GM11168 (cell line): ENCODE data around the gene CNTNAP4.

ENCODE experiments used
- in situ Hi-C: fragments of 300-500 bp; cut with MboI; formaldehyde crosslinking; loops from one replicate; pipeline ENCODE4 v1.12.0; 2022; ENCODE audit warnings: low sequenced_read_pairs; ENCODE audit not compliant: unreplicated experiment

Gene CNTNAP4

DNA sequence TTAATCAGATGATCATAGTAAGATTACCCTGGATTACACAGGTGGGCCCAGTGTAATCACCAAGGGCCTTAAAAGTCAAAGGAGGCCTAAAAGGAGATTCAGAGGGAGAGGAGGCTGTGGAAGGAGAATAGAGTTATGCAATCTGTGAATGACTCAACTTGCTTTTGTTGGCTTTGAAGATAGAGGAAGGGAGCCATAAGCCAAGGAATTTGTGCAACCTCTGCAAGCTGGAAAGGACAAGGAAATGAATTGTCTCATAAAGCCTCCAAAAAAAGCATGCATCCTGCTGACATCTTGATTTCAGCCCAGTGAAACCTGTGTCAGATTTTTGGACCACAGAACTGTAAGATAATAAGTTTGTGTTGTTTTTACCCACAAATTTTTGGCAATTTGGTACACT lies 109.6 kb downstream of the CNTNAP4 start:
- in situ Hi-C loops = no loop called here

DNA sequence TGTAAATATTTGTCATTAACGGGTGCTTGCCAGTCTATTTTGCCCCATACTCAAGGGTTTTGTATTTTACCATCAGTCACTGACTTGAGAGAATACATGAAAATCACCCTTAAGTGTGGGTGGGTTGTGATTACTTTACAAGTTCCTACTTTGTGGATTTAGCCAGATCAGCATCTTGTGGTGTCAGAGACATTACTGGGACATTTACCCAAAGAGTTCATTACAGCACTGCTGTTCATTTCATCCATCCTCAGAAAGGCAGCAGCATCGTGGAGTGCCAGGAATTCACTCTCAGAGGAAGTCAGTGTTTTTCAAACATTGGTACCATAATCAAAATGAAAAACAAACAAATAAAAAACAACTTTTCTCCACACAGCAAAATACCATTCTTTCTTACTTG lies 110.8 kb downstream of the CNTNAP4 start:
- in situ Hi-C loops = no loop called here

DNA sequence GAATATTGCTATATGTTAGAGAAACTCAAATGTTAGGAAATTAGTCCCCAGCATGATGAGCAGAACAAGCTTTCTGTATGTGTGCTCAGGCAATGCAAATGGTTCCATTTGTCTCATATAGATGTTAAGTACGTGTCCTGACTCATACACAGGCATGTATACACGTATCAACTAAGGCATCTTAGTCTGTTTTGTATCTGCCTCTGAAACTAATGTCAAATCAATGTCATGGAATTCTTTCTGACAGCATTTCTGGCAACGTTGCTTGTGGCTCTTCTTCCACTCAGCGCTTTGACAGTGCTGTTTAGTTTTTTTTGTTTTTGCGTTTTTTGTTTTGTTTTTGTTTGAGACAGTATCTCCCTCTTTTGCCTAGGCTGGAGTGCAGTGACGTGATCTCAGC lies 111.9 kb downstream of the CNTNAP4 start:
- in situ Hi-C loops = no loop called here

DNA sequence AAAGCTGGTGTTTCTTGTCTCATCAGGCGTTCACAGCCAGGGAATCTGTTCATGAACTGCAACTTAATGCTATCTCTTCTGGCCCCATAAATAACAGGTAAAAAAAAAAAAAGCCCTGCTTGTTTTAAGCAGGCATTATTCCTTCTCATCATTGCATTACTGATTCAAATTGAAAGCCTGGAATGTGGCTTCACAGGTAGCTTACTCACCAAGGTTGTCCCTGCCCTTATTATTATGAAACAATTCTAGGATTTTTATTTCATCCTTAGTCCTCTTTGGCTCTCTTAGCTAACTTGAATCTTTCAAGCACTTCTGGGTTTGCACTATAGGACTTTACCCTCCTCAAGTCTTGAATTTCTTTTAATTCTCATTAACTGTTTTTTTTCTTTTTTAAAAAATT lies 113.3 kb downstream of the CNTNAP4 start:
- in situ Hi-C loops = no loop called here

DNA sequence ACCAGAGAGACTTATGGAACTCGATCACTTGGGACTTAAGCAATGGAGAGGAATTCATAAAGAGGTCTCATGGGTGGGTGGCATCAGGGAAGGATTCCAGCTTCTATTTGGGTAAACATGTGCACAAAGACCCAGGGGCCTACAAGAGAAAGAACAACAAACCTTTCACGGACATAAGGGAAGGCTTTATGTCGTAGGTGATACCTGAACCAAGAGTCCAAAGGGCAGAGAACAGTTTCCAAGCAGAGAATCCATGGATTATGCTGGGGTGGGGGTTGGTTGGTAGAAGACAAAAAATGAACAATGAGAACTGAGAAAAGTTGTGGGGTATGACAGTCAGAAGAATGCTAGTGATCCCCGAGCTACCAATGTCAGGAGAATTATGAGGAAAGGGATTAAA lies 119.8 kb downstream of the CNTNAP4 start:
- in situ Hi-C loops = no loop called here

DNA sequence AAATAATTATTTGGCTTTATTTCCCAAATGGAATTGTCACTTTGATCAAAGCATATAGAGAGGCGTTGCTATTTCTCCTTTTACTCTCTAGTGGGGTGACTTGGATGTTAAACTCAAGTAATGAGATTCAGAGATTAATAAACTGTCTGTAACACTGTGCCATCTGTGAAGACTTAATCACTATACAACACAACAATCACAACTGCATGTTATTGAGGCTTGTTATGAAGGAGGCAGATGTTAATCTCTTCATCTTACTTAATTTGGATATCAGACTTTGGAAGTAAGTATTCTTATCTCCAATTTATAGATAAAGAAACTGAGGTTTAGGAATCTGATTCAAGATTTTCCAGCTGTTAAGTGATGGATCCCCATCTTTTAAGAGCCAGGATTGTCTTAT lies 132.5 kb downstream of the CNTNAP4 start:
- in situ Hi-C loops = no loop called here

DNA sequence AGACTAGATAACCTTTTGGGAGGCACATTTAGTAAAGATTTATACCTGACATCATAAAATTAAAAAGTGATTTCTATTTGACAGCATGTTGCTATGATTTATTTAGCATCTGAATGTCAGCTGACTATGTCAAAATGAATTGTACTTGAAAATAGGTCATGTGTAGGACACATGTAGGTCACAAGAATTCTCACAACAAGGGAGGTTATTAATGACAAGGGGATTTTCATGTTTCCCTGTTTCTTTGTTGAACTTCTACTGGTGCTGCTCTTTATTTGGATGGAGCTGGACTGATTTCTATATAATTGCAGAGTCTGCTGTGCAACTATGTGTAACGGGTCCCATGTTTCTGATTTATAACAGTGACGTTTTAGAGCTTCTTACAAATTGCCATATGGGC lies 144.4 kb downstream of the CNTNAP4 start:
- in situ Hi-C loops = no loop called here

DNA sequence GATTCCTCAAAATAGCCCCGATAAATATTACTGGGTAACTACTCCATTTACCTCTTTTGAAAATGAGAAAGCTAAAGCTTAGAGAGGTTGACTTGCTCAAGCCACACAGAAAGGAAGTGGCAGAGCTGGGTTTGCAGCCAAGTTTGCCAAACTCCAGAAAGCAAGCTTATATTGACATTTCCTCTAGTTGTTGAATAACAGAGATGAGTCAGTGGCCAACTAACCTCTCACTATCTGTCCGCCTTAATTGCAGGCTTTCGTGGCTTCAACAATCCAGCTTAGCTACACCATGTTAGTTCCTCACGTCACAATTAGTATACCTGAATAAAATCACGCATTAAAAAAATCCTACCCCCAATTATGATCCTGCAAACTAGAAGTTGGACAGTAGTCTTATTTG lies 151.7 kb downstream of the CNTNAP4 start:
- in situ Hi-C loops = no loop called here

DNA sequence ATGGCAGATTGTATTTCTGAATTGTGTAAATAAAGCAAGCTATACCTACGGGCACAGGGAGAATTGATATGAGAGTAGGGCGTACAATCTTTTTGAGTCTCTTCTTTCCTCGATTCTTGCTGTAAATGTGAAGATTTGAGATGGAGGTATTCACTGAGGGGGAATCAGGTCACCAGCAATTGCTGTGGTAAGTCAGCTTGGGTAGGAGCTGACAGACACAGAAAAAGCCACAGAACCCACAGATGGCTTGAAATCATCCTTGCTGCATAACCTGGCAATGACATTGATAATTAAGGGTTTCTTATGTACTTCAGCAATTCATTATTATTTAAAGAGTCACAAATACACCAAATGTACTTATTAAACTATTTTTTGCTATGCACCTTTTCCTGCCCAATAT lies 164.2 kb downstream of the CNTNAP4 start:
- in situ Hi-C loops = no loop called here

DNA sequence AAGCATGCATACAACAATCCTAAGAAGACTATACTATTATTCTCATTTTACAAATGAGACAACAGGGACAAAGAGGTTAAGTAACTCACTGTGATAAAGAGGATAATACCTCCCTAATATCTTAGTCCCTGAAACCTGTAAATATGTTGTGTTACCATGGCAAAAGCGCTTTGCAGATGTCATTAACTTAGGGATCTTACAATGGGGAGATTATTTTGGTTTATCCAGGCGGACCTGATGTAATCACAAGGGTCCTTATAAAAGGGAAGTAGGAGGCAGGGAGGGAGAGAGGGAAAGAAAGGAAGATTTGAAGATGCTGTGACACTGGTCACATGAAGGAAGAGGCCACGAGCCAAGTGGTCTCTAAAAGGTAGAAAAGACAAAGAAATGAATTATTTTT lies 164.7 kb downstream of the CNTNAP4 start:
- in situ Hi-C loops = no loop called here

DNA sequence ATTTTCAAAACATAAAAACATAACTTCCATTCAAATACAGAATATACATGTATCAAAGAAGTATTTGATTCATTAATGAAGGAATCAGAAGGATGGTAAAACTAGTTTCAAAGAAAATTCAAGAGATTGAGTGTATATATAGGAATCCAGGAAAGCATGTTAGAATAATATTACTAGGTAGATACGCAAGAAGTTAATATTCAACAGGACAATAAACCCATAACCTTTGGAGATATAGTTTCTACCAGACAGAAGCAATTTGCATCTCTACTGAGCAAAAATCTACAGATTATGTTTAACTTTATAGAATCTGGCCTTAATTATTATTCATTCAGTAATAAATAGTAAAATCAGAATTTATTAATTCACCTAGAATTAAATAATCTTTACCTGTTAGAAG lies 166.8 kb downstream of the CNTNAP4 start:
- in situ Hi-C loops = no loop called here

DNA sequence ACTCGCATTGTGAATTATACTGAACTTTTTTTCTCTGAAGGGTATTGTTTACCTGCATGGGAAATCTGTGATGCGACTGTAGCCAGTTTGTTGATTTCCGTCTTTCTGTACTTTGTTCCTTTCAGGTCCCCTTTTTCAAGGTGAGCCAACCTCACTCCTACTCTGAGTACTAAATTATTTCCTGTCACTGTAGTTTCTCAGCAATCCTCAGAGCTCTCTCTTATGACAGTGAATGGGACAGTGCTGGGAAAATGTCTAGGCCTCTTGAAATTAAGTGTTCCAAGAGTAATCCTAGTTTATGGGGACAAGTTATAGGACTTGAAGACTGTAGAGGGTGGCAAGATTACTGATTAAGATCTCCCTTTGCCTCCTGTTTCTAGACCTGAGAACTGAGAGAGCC lies 167.6 kb downstream of the CNTNAP4 start:
- in situ Hi-C loops = no loop called here

DNA sequence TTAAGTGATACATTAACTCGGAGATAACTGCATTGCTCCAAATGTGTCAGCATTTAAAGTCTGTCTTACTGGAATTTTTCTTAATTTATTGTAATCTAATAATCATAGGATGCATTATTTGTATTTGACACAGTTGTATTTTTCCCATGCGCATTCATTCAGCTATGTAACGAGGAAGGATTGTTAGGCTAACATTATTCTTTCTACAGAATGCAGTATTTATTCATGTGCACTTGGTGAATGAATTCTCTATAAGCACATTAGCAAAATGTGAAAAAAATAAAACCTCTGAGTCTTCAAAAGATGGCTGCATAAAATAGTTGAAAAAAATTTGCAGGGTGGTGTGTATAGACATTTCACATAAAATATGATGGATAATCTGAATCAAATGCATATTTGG lies 168.6 kb downstream of the CNTNAP4 start:
- in situ Hi-C loops = no loop called here

DNA sequence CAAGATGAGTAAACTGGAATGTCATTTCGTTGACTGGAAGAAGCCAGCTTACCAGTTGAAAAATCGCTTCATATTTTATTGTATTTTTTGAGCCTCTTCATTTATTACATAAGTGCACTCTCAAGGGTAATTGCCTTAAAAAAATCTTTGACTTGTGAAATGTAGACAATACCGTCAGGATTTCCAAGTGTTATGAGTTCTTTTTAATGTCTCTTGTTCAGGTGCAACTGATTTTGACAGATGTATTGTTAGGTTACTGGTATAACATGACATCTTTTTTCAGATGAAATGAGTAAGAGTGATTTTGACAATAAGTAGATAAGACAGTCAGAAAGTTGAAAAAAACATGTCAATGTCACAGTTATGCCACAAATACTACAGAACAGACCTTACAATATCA lies 169.1 kb downstream of the CNTNAP4 start:
- in situ Hi-C loops = no loop called here

DNA sequence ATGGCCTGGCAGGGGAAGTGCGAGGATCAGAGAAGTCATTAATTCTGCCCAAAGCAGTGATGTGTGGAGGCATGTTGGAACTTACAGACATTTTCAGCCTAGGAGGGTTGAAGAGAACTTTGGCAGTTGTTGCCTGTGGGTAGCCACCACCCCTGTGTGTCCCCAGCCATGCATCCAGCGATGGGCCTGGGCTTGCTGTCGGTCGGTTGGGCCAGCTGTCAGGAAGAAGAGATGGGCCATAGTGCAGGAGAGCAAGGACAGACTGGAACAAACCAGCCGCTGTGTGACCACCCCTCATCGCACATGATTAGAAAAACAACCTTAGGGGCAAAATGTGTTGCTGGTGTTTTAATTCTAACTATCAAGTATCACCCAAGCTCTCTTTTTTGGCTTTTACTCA lies 173.7 kb downstream of the CNTNAP4 start:
- in situ Hi-C loops = no loop called here

DNA sequence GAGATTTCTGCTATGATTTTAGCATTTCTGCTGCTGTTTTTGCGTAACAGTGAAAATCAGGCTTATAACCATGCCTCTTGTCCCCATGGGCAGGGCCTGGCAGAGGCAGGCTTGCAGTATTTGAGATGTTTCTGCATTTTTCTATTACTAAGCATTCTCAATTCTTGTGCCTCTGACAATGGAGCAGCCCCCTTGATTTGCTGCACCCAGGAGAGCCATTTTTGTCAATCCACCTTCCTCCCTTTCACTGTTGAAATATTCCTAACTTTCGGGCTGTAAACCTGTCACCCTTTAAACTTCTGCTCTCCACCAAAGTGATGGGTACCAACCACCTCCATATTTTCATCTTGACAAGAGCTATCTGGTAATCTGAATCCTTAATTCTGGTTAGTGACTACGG lies 178.1 kb downstream of the CNTNAP4 start:
- in situ Hi-C loops = no loop called here

DNA sequence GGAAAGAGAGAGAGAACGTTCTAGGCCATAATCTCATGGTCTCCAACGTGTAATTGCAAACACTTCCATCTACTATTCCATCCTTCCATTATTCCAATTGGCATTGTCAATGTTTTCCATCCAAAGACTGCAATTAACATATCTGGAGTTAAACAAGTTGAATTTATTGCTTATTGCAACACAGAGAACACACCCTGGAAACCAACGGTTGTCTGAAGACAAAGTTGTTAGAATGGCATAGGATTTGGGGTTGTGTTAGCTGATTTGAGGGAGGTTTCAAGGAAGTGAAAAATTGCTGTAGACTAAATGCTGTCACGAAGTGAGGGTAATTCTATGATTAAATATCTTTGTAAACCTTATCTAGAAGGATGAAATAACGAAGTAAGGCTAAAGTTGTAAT lies 178.8 kb downstream of the CNTNAP4 start:
- in situ Hi-C loops = no loop called here

DNA sequence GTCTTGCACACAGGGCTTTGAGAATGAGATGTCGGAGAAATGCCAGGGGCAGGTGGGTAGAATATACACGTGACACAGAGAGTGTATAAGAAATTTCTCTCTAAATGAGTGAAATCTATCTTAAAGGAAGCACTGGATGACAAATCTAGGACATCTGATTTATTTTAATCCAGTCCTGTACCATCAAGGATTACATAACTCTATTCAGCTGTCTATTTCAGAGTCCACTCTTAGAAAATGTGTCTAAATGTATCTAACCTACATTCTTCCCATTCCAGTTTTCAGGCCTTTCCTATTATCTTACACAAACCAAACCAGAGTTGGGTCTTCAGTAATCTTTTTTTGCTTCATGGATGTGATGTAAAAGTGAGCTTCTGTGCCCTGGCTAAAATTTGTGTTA lies 181.9 kb downstream of the CNTNAP4 start:
- in situ Hi-C loops = no loop called here

DNA sequence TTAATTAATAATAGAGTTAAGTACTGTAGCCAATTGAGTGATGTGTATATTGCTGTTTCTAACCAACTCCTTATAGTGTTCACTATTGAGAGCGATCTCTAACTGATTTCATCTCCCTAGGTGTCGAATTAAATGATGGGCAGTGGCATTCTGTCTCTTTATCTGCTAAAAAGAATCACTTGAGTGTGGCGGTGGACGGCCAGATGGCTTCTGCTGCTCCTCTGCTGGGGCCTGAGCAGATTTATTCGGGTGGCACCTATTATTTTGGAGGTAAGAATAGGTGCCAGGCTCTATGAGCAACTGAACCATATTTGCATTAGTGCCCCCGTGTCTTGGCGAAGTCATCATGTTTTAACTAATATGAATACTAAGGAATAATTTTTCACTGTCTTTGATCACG lies 184.6 kb downstream of the CNTNAP4 start:
- in situ Hi-C loops = no loop called here

DNA sequence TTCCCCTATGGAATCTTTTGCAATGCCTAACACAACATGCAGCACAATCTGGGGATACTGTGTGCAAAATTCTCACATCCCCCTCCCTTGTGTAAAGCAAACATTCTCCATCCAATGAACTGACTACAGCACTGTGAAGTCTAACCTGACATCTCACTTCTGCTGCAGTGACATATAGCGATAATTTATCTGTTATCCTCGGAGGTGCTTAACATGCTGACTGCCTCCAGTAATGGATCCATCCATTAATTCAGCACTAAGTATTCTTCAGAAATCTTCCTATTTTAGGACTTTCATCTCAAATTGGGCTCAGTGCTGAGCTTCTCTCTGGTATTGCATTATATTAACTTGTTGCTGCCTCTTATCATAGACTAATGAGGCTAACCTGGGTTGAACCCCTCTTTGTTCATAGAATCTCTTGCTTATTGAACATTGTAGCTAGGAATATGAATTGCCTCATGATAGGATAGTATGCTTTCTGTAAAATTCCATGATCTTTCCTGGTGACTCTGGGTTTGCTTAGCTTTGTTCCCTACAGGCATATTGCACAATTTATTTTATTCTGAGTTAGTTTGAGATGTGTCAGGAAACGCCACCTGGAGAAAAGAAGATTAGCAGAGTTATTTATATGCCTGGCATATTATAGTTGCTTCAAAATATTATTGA lies 187.9 kb downstream of the CNTNAP4 start:
- in situ Hi-C loops = no loop called here

DNA sequence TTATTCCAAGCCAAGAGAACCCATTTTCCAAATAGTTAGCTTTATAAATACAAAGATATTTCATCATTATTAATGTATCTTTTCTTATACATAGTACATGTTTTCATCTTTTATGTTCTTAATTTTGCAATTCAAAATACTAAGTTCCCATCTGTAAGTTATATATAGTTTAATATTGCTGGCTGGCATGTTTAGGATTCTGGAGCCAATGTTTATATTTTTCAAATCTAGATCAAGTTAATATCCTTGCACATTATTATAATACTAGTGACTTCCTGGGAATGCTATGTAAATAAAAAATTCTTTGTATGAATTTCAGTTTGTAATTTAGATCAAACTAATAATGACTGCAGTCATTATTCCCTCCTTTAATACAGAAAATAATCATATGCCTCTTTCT lies 189.7 kb downstream of the CNTNAP4 start:
- in situ Hi-C loops = no loop called here

DNA sequence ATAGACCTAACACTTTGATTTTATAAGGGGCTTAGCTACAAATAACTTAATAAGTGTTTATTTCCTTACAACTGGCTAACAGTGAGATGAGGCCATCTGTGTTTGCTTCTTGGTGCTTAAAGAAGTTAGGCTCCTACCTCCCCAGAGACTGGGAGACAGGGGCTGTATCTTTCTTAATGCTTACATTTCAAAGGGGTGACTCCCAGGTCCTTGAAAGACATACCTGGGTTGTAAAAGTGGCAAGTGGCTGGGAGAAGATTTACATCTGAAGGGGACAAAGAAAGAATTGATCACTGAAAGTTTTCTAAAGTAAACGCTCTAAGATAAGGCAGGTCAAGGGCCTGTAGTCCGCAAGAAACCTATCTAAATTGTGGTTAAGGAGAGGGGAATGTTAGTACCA lies 196.8 kb downstream of the CNTNAP4 start:
- in situ Hi-C loops = no loop called here

DNA sequence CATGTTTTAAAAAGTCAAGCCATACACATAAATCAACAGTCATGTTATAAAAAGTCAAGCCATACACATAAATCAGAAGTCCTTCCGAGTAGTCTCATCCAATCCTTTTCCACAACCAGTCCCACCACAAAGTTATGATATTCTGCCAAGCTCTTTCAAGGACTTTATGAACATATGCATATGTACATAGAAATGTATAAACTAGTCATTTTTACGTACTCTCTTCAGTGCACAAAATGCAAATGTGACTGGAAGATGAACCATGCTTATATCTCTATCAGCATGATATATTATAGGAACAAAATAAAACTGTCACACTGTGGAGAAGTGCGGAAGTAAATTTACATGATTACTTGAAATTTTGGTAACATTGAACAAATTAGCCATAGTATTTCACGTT lies 200.9 kb downstream of the CNTNAP4 start:
- in situ Hi-C loops = no loop called here
